IMR-90 (cell line): ENCODE measurements around the gene PADI1.

Experiments
- MXI1 ChIP-seq: IDR thresholded peaks from 2 replicates; pipeline ENCODE4 v1.6.1; 2012; ENCODE audit warnings: low read depth, mild to moderate bottlenecking, low read length, moderate library complexity, borderline replicate concordance
- POLR2A ChIP-seq: IDR thresholded peaks from 2 replicates; pipeline ENCODE4 v1.6.1; 2012; ENCODE audit warnings: mild to moderate bottlenecking, low read depth, low read length
- TF ChIP-seq, protein P1 (sequence below): conservative IDR thresholded peaks from 2 replicates; pipeline ENCODE4 v1.5.1; 2012; ENCODE audit warnings: mild to moderate bottlenecking, low read depth, low read length, improper control_type of control experiment
- TF ChIP-seq, protein P2 (sequence below): fragments of 150-350 bp; IDR thresholded peaks from 2 replicates; pipeline ENCODE4 v1.6.1; 2016; ENCODE audit warnings: low read depth, mild to moderate bottlenecking, low read length, moderate library complexity, borderline replicate concordance

DNA sequence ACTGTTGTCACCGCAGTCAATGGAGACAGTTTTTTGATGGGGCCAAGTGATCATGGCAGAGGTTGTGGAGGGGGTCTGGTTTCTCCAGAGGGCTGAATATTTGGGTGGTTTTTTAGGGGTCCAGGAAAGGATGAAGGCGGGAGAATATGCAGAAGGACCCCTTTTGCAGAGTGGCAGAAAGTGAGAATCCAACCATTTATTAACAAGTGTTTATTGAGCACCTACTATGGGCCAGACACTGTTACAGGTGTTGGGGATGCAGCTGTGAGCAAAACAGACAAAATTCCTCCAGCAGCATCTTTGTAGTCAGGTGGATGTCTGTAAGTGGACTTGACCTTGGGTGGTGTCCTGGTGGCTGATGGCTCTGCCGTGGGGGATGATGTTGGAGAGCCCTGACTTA, 15.4 kb downstream of the PADI1 start:
- TF ChIP-seq, protein P1, sequence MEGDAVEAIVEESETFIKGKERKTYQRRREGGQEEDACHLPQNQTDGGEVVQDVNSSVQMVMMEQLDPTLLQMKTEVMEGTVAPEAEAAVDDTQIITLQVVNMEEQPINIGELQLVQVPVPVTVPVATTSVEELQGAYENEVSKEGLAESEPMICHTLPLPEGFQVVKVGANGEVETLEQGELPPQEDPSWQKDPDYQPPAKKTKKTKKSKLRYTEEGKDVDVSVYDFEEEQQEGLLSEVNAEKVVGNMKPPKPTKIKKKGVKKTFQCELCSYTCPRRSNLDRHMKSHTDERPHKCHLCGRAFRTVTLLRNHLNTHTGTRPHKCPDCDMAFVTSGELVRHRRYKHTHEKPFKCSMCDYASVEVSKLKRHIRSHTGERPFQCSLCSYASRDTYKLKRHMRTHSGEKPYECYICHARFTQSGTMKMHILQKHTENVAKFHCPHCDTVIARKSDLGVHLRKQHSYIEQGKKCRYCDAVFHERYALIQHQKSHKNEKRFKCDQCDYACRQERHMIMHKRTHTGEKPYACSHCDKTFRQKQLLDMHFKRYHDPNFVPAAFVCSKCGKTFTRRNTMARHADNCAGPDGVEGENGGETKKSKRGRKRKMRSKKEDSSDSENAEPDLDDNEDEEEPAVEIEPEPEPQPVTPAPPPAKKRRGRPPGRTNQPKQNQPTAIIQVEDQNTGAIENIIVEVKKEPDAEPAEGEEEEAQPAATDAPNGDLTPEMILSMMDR = no peak
- TF ChIP-seq POLR2A (no peak), MXI1 (no peak)
- TF ChIP-seq, protein P2, sequence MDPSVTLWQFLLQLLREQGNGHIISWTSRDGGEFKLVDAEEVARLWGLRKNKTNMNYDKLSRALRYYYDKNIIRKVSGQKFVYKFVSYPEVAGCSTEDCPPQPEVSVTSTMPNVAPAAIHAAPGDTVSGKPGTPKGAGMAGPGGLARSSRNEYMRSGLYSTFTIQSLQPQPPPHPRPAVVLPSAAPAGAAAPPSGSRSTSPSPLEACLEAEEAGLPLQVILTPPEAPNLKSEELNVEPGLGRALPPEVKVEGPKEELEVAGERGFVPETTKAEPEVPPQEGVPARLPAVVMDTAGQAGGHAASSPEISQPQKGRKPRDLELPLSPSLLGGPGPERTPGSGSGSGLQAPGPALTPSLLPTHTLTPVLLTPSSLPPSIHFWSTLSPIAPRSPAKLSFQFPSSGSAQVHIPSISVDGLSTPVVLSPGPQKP = no peak
